ENCODE measurements around the gene MYO10. TPM values are rescaled to one million over a fixed set of nuclear protein-coding genes. Genes with fewer than 3 reads are reported as not detected.

Gene MYO10
- total and polyA plus RNA-seq, 2 donors (not counting 3 experiments of a cell fraction or from before 2014, with no cell fraction given), result 36.0 to 148 TPM

DNA sequence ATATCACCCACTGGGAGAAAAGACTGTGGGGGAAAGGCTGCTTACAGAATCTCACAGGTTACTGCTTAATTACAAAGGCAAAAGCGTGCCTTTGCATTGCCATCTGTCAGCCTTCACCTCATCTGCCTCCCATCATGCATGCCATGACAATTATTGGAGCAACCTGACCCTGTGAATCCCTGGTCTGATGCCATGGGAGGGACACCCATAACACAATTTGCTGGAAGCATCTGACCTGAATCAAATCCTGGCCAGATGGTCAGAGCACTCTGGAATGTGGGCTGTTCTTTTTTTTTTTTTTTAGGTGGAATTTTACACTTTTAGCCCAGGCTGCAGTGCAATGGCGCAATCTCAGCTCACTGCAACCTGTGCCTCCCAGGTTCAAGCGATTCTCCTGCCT lies 307.7 kb downstream of the MYO10 start:
- H3K27ac ChIP-seq (ENCODE audit: insufficient read depth, low read depth, low read length), result no peak overlapping the region
- DNase-seq (ENCODE audit: low read depth, low spot score) (no peak), FAIRE-seq (no peak)
- no peak overlapping the region for H3K4me3 ChIP-seq (replicated peaks in 1 of 3; ENCODE audit: insufficient read depth in 1 of 3, low read depth in 1 of 3, low read length in 3 of 3)
- H3K79me2 ChIP-seq (ENCODE audit: control insufficient read depth, insufficient read depth, low read length), result no peaks in the 10 kb centered on the region
- no peak overlapping the region for H3K4me2 ChIP-seq (ENCODE audit: insufficient read depth, low read length)
- ChIA-PET POLR2A (no interaction called here), CTCF (no interaction called here)
- H4K20me1 ChIP-seq (replicated peaks; ENCODE audit: control insufficient read depth, extremely low read depth, insufficient read depth, low read length), result no peaks in the 10 kb centered on the region
- no peak overlapping the region for H2AFZ ChIP-seq (ENCODE audit: low read depth, low read length)
- no peaks in the 10 kb centered on the region for H3K9me3 ChIP-seq (replicated peaks; ENCODE audit: control insufficient read depth, insufficient read depth, low read length)
- intact Hi-C loops (cut with micrococcal nuclease) (no loop called here), dilution Hi-C loops (cut with MboI; ENCODE audit: extremely low pct_ligation_motif_present, low sequenced_read_pairs) (no loop called here)
- no peaks in the 10 kb centered on the region for H3K4me1 ChIP-seq (ENCODE audit: control insufficient read depth, extremely low read depth, insufficient read depth, low read length)
- TF ChIP-seq, protein P1, sequence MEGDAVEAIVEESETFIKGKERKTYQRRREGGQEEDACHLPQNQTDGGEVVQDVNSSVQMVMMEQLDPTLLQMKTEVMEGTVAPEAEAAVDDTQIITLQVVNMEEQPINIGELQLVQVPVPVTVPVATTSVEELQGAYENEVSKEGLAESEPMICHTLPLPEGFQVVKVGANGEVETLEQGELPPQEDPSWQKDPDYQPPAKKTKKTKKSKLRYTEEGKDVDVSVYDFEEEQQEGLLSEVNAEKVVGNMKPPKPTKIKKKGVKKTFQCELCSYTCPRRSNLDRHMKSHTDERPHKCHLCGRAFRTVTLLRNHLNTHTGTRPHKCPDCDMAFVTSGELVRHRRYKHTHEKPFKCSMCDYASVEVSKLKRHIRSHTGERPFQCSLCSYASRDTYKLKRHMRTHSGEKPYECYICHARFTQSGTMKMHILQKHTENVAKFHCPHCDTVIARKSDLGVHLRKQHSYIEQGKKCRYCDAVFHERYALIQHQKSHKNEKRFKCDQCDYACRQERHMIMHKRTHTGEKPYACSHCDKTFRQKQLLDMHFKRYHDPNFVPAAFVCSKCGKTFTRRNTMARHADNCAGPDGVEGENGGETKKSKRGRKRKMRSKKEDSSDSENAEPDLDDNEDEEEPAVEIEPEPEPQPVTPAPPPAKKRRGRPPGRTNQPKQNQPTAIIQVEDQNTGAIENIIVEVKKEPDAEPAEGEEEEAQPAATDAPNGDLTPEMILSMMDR (IDR thresholded peaks at IDR 0.05; ENCODE audit: extremely low read depth in 1 of 2, insufficient read depth in 1 of 2, low read depth in 1 of 2, low read length in 2 of 2), result no peak
- TF ChIP-seq, protein P2, sequence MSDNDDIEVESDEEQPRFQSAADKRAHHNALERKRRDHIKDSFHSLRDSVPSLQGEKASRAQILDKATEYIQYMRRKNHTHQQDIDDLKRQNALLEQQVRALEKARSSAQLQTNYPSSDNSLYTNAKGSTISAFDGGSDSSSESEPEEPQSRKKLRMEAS (IDR thresholded peaks at IDR 0.05; ENCODE audit: insufficient read depth, insufficient read length), result no peak
- TF ChIP-seq EZH2 (IDR thresholded peaks at IDR 0.05; ENCODE audit: borderline replicate concordance, low read depth, low read length, severe bottlenecking) (no peak), POLR2A (IDR thresholded peaks at IDR 0.05; ENCODE audit: low read depth, low read length) (no peak), POLR2AphosphoS5 (IDR thresholded peaks at IDR 0.05; ENCODE audit: insufficient read depth, low read depth, low read length) (no peak), JUN (IDR thresholded peaks at IDR 0.05; ENCODE audit: borderline replicate concordance, insufficient read depth, insufficient read length, low read depth) (no peak), GATA2 (IDR thresholded peaks at IDR 0.05; ENCODE audit: insufficient read depth, insufficient read length, low read depth, low read length) (no peak), FOS (IDR thresholded peaks at IDR 0.05; ENCODE audit: borderline replicate concordance, insufficient read depth, low read length) (no peak), MYC (IDR thresholded peaks at IDR 0.05; ENCODE audit: low read depth, low read length) (no peak)
- H3K36me3 ChIP-seq (ENCODE audit: control insufficient read depth in 2 of 2, extremely low read depth in 1 of 2, insufficient read depth in 2 of 2, low read length in 2 of 2), result no peaks in the 10 kb centered on the region
- H3K9ac ChIP-seq (replicated peaks; ENCODE audit: extremely low read depth, insufficient read depth, low read length), result no peak overlapping the region
- H3K27me3 ChIP-seq (ENCODE audit: control insufficient read depth in 2 of 2, insufficient read depth in 2 of 2, low read length in 2 of 2), result peaks cover 12 to 13% of the 10 kb centered on the region in 2 experiments
- BruUV-seq (replicated peaks), result no TSS peak
- no peaks in the 10 kb centered on the region for H3K9me1 ChIP-seq (replicated peaks; ENCODE audit: control insufficient read depth, extremely low read depth, insufficient read depth, low read length)
